HFF-Myc (cell line): ENCODE results near the gene ATAD2B.

ENCODE experiments used
- DNase-seq: peaks from one replicate; pipeline ENCODE4 v3.0.0-alpha.2; 2011; ENCODE audit warnings: low read depth; ENCODE audit errors: extremely low read depth
- H3K4me3 ChIP-seq: replicated peaks from 2 replicates; pipeline ENCODE4 v1.5.1; 2011; ENCODE audit warnings: low read depth, mild to moderate bottlenecking, control low read depth, low read length
- CTCF ChIP-seq: IDR thresholded peaks from 2 replicates; pipeline ENCODE4 v1.5.1; 2012; ENCODE audit warnings: mild to moderate bottlenecking, low read depth, low read length, control low read depth; ENCODE audit errors: missing control alignments

ATAD2B gene

GRCh38 chr2:23944527-23944926 lies 17.6 kb upstream of the ATAD2B start:
- no peak overlapping the region for H3K4me3 ChIP-seq
- TF ChIP-seq CTCF = no peak
- DNase-seq = no peak

- TF ChIP-seq CTCF = no peak
Measured at GRCh38 chr2:23943666-23944065, 16.7 kb upstream of the ATAD2B start.

GRCh38 chr2:23941644-23942043 lies 14.7 kb upstream of the ATAD2B start:
- DNase-seq = no peak
- H3K4me3 ChIP-seq = peak overlapping the region; percentile 59
- TF ChIP-seq CTCF = no peak

More at GRCh38 chr2:23943666-23944065, 16.7 kb upstream of the ATAD2B start:
- DNase-seq = no peak
- no peak overlapping the region for H3K4me3 ChIP-seq

- DNase-seq = no peak
- peak overlapping the region; percentile 59 for H3K4me3 ChIP-seq
- no peak for TF ChIP-seq CTCF
Measured at GRCh38 chr2:23940718-23941620, 14.0 kb upstream of the ATAD2B start.

- no peak for DNase-seq
- no peak for TF ChIP-seq CTCF
Measured at GRCh38 chr2:23939987-23940717, 13.2 kb upstream of the ATAD2B start, which contains the start of gene UBXN2A. Gene UBXN2A, plus strand, starts transcription at chr2:23940463. Its CDS starts 17,852 bp downstream, at chr2:23958315.

GRCh38 chr2:23934259-23934658 lies 7.3 kb upstream of the ATAD2B start:
- no peak for TF ChIP-seq CTCF
- DNase-seq = no peak
- no peak overlapping the region for H3K4me3 ChIP-seq

More at GRCh38 chr2:23939987-23940717, 13.2 kb upstream of the ATAD2B start, which contains the start of gene UBXN2A:
- H3K4me3 ChIP-seq = peak within 1 kb of the TSS; percentile 59
